ENCODE data around the gene FMO5. TPM values are rescaled to one million over a fixed set of nuclear protein-coding genes. Genes with fewer than 3 reads are reported as not detected.

FMO5 gene
- total and polyA plus RNA-seq, 2 of the 13 experiments (the other 11 are each of a cell fraction or from before 2014, with no cell fraction given): 48.2 to 149 TPM

- TF ChIP-seq ZHX1 (CRISPR knock-in tag; IDR thresholded peaks at IDR 0.05; ENCODE audit: low read depth) (no peak), ZNF207 (IDR thresholded peaks at IDR 0.05; ENCODE audit: borderline replicate concordance) (no peak), ZNF337 (CRISPR knock-in tag; IDR thresholded peaks at IDR 0.05; ENCODE audit: borderline replicate concordance, low read depth) (no peak), ZNF552 (CRISPR knock-in tag; IDR thresholded peaks at IDR 0.05; ENCODE audit: borderline replicate concordance) (no peak), ZBTB20 (CRISPR knock-in tag; IDR thresholded peaks at IDR 0.05; ENCODE audit: borderline replicate concordance, low read depth) (peak; percentile 73; the same call in 1 of the 2 replicates), ZNF784 (CRISPR knock-in tag; IDR thresholded peaks at IDR 0.05; ENCODE audit: borderline replicate concordance) (no peak), ZKSCAN1 (IDR thresholded peaks at IDR 0.05; ENCODE audit: low read length) (no peak), MATR3 (CRISPR knock-in tag; IDR thresholded peaks at IDR 0.05) (no peak), RNF2 (conservative IDR thresholded peaks at IDR 0.05; ENCODE audit: low read depth) (no peak), HDAC6 (IDR thresholded peaks at IDR 0.05; ENCODE audit: low read depth, low read length) (no peak), KAT7 (CRISPR knock-in tag; IDR thresholded peaks at IDR 0.05; ENCODE audit: borderline replicate concordance) (no peak), YEATS4 (CRISPR knock-in tag; IDR thresholded peaks at IDR 0.05; ENCODE audit: borderline replicate concordance) (0 out of 2 replicates have a peak, but pooled peaks have one; percentile 26), ZNF143 (CRISPR knock-in tag; IDR thresholded peaks at IDR 0.05) (no peak), RERE (CRISPR knock-in tag; IDR thresholded peaks at IDR 0.05; ENCODE audit: low read depth) (peak; percentile 73), ONECUT2 (CRISPR knock-in tag; IDR thresholded peaks at IDR 0.05) (no peak; the same call in 1 of the 2 replicates), ZNF773 (CRISPR knock-in tag; IDR thresholded peaks at IDR 0.05; ENCODE audit: borderline replicate concordance) (no peak), SIX4 (CRISPR knock-in tag; IDR thresholded peaks at IDR 0.05) (peak; percentile 80), ZNF44 (CRISPR knock-in tag; IDR thresholded peaks at IDR 0.05) (no peak), ZNF530 (CRISPR knock-in tag; IDR thresholded peaks at IDR 0.05; ENCODE audit: low read depth) (no peak), KDM1A (CRISPR knock-in tag; IDR thresholded peaks at IDR 0.05) (no peak), DNMT3B (CRISPR knock-in tag; conservative IDR thresholded peaks at IDR 0.05) (no peak), HCFC1 (IDR thresholded peaks at IDR 0.05; ENCODE audit: low read depth, low read length) (no peak)
These were observed 13.1 kb upstream of the FMO5 start (continued) for GRCh38 chr1:147238053-147238902.

All from HepG2 (cell line).